Adrenal gland (tissue), 12 donors: Measurements from ENCODE around the gene AMOT. TPM values are rescaled to one million over a fixed set of nuclear protein-coding genes. Genes with fewer than 3 reads are reported as not detected.

Experiments used
- DNase-seq, 7 donors: peaks; one replicate each; pipeline ENCODE4 v3.0.0-alpha.2; 2019 to 2020
- H3K27ac ChIP-seq, 5 donors: fragments of 200-600 bp; sonication (generic) in 4 of 5; 1 replicate in 3 of 5; 2 replicates in 2 of 5; pipeline versions ENCODE4 v1.5.1 to v1.8.0; 2016 to 2020; ENCODE audit warnings: mild to moderate bottlenecking in 1 of 5
- H3K27me3 ChIP-seq: fragments of 200-600 bp; 2 replicates; pipeline ENCODE4 v1.8.0; 2021
- H3K36me3 ChIP-seq, 2 donors: fragments of 200-600 bp; replicated peaks in 1 of 2; 1 replicate in 1 of 2; 2 replicates in 1 of 2; pipeline versions ENCODE4 v1.5.1 to v1.8.0; 2018 to 2022
- H3K4me1 ChIP-seq, 2 donors: fragments of 200-600 bp; replicated peaks in 1 of 2; 1 replicate in 1 of 2; 2 replicates in 1 of 2; pipeline versions ENCODE4 v1.5.1 to v1.8.0; 2018 to 2021
- H3K4me3 ChIP-seq, 4 donors: fragments of 200-600 bp; sonication (generic) in 3 of 4; one replicate each; pipeline ENCODE4 v1.5.1; 2016 to 2018
- H3K9me3 ChIP-seq, 3 donors: fragments of 200-600 bp; sonication (generic) in 1 of 3; replicated peaks in 1 of 3; 1 replicate in 2 of 3; 2 replicates in 1 of 3; pipeline versions ENCODE4 v1.5.1 to v1.8.0; 2016 to 2021
- POLR2A ChIP-seq, 2 donors: fragments of 450-650 bp; IDR thresholded peaks; one replicate each; pipeline ENCODE4 v1.6.1; 2017; ENCODE audit warnings: antibody characterized with exemption in 2 of 2, mild to moderate bottlenecking in 2 of 2, moderate library complexity in 1 of 2
- WGBS, 4 donors: extraction: QIAGEN DNeasy Blood & Tissue Kit in 2 of 4; methylation state at CpG; one replicate each; pipeline versions ENCODE4 v1.1.5 to v1.1.7; 2013 to 2017; 5-methylcytosine and 5-hydroxymethylcytosine counted together
- intact Hi-C, 2 donors: fragments of 100-400 bp; cut with DNase I; formaldehyde crosslinking; loops; one replicate each; pipeline versions ENCODE4 v1.14.1 to v1.15.0; 2022 to 2023
- polyA plus RNA-seq, 3 donors: library from polyadenylated mRNA; stranded (reverse); fragments of 200-250 nt in 2 of 3; fragments of 350-450 nt in 1 of 3; fragmentation: Illumina TruSeq in 1 of 3; extraction: RNeasy Lipid Tissue Mini Kit (QIAGEN cat#74804) in 1 of 3; gene quantifications; one replicate each; pipeline ENCODE4 v1.2.3, GENCODE V29; 2013 to 2014
- total RNA-seq, 9 donors: library from RNA; depleted of rRNA in 4 of 9; stranded (reverse); fragments of >200 nt in 4 of 9; fragments of 120-200 nt in 1 of 9; fragmentation: NEBNext Ultra II Directional in 1 of 9; extraction: Animal tissue kit (Norgen Biotek cat#: 25700) in 1 of 9; gene quantifications; one replicate each; pipeline versions ENCODE4 v1.1.0 to v1.2.4, GENCODE V29; 2013 to 2023
- TF ChIP-seq, protein P1 (sequence below), 6 experiments: fragments of 450-650 bp in 4 of 6; fragments of 200-600 bp in 2 of 6; sonication (generic) in 1 of 6; IDR thresholded peaks; 1 replicate in 5 of 6; 2 replicates in 1 of 6; pipeline versions ENCODE4 v1.5.1 to v1.8.0; 2016 to 2021; ENCODE audit warnings: antibody characterized with exemption in 6 of 6, mild to moderate bottlenecking in 2 of 6, moderate library complexity in 1 of 6
- donor health status: healthy with polysubstance abuse.
- donor health status: Bipolar disorder and iron deficiency.
- donor health status: DM: yes; HTN: yes; CAD: no.
- donor health status: DM: no; HTN: no; CAD: no.
- donor health status: DM: no; HTN: no; CAD: no.
- donor health status: DM: yes; HTN: yes; CAD: no.

AMOT gene
- total and polyA plus RNA-seq, 12 donors: 0.61 to 11.7 (median 5.6) TPM

DNA sequence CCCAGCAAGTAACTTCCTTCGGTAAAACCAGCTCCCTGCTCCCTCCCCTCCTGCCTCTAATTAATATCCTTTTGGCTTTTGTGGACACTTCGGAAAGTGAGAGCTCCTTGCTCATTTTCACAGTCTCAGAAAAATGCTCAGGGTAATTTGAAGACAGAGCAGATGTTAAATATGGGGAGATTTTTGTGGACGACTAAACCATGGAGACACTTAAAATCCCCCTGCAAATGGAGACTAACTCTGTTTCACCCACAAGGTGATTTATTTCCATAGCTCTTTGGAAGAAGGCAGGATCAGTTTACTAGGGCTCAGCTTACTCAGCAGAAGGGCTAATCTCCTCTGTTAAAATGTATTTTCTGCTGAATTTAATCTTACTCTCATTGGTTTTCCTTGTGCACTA lies 12.2 kb upstream of the AMOT start:
- no peak for DNase-seq
- WGBS, 4 donors: 69 to 82% (median 73%) methylated on average over 3 of the region's 3 CpGs
- Histone ChIP-seq H3K4me1 (no peaks in the 10 kb centered on the region), H3K36me3 (no peaks in the 10 kb centered on the region), H3K9me3 (no peaks in the 10 kb centered on the region), H3K27me3 (peaks cover 5% of the 10 kb centered on the region), H3K4me3 (no peak overlapping the region), H3K27ac (no peak overlapping the region)
- intact Hi-C loops: no loop called here
- TF ChIP-seq, protein P1, sequence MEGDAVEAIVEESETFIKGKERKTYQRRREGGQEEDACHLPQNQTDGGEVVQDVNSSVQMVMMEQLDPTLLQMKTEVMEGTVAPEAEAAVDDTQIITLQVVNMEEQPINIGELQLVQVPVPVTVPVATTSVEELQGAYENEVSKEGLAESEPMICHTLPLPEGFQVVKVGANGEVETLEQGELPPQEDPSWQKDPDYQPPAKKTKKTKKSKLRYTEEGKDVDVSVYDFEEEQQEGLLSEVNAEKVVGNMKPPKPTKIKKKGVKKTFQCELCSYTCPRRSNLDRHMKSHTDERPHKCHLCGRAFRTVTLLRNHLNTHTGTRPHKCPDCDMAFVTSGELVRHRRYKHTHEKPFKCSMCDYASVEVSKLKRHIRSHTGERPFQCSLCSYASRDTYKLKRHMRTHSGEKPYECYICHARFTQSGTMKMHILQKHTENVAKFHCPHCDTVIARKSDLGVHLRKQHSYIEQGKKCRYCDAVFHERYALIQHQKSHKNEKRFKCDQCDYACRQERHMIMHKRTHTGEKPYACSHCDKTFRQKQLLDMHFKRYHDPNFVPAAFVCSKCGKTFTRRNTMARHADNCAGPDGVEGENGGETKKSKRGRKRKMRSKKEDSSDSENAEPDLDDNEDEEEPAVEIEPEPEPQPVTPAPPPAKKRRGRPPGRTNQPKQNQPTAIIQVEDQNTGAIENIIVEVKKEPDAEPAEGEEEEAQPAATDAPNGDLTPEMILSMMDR (IDR thresholded peaks at IDR 0.05): no peak
- no peak for TF ChIP-seq POLR2A (IDR thresholded peaks at IDR 0.05)

DNA sequence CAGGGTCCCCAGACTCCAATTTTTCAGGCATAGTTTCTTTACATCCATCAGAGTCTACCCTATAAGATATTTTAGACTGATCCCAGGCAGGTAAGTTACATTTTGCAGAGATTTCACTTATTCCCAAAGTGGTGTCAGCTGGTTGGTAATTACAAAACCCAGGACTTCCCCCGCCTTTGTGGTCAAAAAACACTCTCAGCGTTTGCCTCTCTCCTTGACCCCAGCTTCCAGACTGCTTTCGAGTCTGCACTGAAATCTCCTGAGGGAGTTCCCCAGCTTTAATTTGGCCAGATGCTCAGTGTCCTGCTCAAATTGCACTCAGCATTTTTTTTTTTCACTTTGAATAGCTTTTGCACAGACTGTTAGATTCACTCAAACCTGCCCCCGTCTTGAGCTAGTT lies 11.2 kb upstream of the AMOT start:
- Histone ChIP-seq H3K27ac (no peak overlapping the region), H3K9me3 (no peaks in the 10 kb centered on the region), H3K4me1 (no peaks in the 10 kb centered on the region), H3K27me3 (peaks cover 5% of the 10 kb centered on the region), H3K4me3 (no peak overlapping the region), H3K36me3 (no peaks in the 10 kb centered on the region)
- intact Hi-C loops: no loop called here
- peak in 2 of 7 donors; percentile 8 to 20 for DNase-seq
- TF ChIP-seq, protein P1 (IDR thresholded peaks at IDR 0.05): no peak
- no peak for TF ChIP-seq POLR2A (IDR thresholded peaks at IDR 0.05)
- WGBS, 4 donors: 26 to 33% (median 29%) methylated on average over 4 of the region's 4 CpGs

DNA sequence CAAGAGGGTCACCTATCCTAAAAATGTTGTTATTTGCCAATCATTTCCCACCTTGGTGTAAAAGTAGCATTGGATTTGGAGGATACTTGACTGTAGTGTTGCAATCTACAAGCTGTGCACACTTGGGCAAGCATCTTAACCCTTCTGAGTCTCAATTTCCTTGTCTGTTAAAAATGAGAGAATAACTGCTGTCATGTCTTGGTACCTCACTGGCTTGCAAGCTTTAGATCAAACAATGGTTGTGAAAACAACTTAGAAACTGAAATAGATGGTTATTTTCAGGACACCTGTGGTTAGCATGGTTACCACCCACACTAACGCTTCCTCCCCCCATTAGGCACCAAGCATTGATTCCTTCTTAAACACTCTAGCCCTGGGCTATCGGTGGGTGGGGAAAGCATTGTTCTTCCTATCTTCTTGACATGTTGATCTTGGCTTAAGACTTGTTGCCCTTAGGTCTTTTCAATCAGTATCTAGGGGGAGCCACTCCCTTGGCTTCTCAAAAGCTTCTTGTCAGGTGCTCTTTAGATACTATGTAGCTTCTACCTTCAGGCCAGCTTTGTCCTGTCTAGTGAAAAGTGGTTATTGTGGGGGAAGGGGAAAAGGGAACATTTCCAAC lies 10.6 kb upstream of the AMOT start:
- H3K4me1 ChIP-seq: no peaks in the 10 kb centered on the region
- TF ChIP-seq, protein P1 (IDR thresholded peaks at IDR 0.05): no peak
- TF ChIP-seq POLR2A (IDR thresholded peaks at IDR 0.05): no peak

DNA sequence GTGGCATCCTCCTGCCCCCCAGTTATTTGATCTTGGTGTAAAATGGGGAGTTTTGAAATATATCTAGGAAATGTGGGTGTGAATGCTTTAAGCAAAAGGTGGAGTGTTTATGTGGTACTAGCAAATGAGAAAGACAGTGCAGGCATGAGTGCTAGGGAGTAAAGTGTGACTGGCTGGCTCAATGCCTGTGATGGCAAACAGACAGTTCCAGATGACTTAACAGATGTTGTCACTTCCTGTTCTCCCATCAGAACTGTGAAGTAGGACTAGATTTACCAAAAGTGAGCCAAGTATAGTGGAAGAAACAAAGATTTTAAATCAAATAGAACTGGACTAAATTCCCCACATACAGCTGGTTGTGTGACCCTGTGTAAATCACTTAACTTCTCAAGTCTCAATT lies 8.4 kb upstream of the AMOT start:
- H3K4me1 ChIP-seq: no peaks in the 10 kb centered on the region
- no peaks in the 10 kb centered on the region for H3K9me3 ChIP-seq
- no peak for DNase-seq
- H3K27me3 ChIP-seq: peaks cover 9% of the 10 kb centered on the region
- intact Hi-C loops: no loop called here
- H3K27ac ChIP-seq: no peak overlapping the region
- TF ChIP-seq, protein P1 (IDR thresholded peaks at IDR 0.05): no peak
- no peak for TF ChIP-seq POLR2A (IDR thresholded peaks at IDR 0.05)
- H3K36me3 ChIP-seq: no peaks in the 10 kb centered on the region
- no peak overlapping the region for H3K4me3 ChIP-seq

More for the DNA sequence above, 10.6 kb upstream of the AMOT start:
- no peak for DNase-seq
- Histone ChIP-seq H3K9me3 (no peaks in the 10 kb centered on the region), H3K36me3 (no peaks in the 10 kb centered on the region), H3K27me3 (peaks cover 5% of the 10 kb centered on the region), H3K27ac (no peak overlapping the region), H3K4me3 (no peak overlapping the region)
- 50 to 84% (median 68%) methylated on average over 2 of the region's 2 CpGs for WGBS, 4 donors
- intact Hi-C loops: no loop called here
